ENCODE measurements around the gene SCAMP3.

Gene SCAMP3

GRCh38 chr1:155284476-155284875, 22.3 kb upstream of the SCAMP3 start:
- no peak overlapping the region for H3K27ac ChIP-seq
- no peak for TF ChIP-seq ZFX (IDR thresholded peaks at IDR 0.05; ENCODE audit: borderline replicate concordance)
- TF ChIP-seq CTCF (IDR thresholded peaks at IDR 0.05): no peak

- TF ChIP-seq CTCF (IDR thresholded peaks at IDR 0.05): no peak
- no peak for TF ChIP-seq ZFX (IDR thresholded peaks at IDR 0.05; ENCODE audit: borderline replicate concordance)
- no peak overlapping the region for H3K27ac ChIP-seq
These were observed 20.4 kb upstream of the SCAMP3 start for GRCh38 chr1:155282488-155283091.

GRCh38 chr1:155279268-155279667, 17.1 kb upstream of the SCAMP3 start:
- TF ChIP-seq ZFX (IDR thresholded peaks at IDR 0.05; ENCODE audit: borderline replicate concordance) (no peak), CTCF (IDR thresholded peaks at IDR 0.05) (no peak)
- peak overlapping the region; percentile 77; the same call in 1 of the 2 replicates for H3K27ac ChIP-seq

- H3K27ac ChIP-seq: peak overlapping the region; percentile 77
- no peak for TF ChIP-seq ZFX (IDR thresholded peaks at IDR 0.05; ENCODE audit: borderline replicate concordance)
- TF ChIP-seq CTCF (IDR thresholded peaks at IDR 0.05): no peak
These were observed 16.6 kb upstream of the SCAMP3 start for GRCh38 chr1:155278689-155279160.

GRCh38 chr1:155277902-155278688, 15.9 kb upstream of the SCAMP3 start:
- peak overlapping the region; percentile 77 for H3K27ac ChIP-seq

GRCh38 chr1:155277070-155277901, 15.1 kb upstream of the SCAMP3 start, which contains the start of gene HCN3:
Gene HCN3 (plus strand): TSS chr1:155277463. CDS start chr1:155277591, 128 bp downstream.
- TF ChIP-seq CTCF (IDR thresholded peaks at IDR 0.05) (peak; percentile 98), ZFX (IDR thresholded peaks at IDR 0.05; ENCODE audit: borderline replicate concordance) (no peak)
- H3K27ac ChIP-seq: peak within 1 kb of the TSS; percentile 77

More at GRCh38 chr1:155277902-155278688, 15.9 kb upstream of the SCAMP3 start:
- TF ChIP-seq ZFX (IDR thresholded peaks at IDR 0.05; ENCODE audit: borderline replicate concordance) (no peak), CTCF (IDR thresholded peaks at IDR 0.05) (peak; percentile 47)

Data from 22Rv1 (cell line).